Forelimb muscle (tissue), 1 donor: ENCODE results near the gene PPARGC1A. TPM values are rescaled to one million over a fixed set of nuclear protein-coding genes. Genes with fewer than 3 reads are reported as not detected.

Experiments
- DNase-seq: peaks from one replicate; pipeline ENCODE4 v3.0.0-alpha.2; 2013; ENCODE audit warnings: low read depth
- polyA plus RNA-seq: library from polyadenylated mRNA; unstranded; fragments of 120-200 nt; gene quantifications from one replicate; pipeline ENCODE4 v1.2.1, GENCODE V29; 2013; ENCODE audit not compliant: insufficient read length

Gene PPARGC1A
- polyA plus RNA-seq, 1 donor = 7.5 TPM

- DNase-seq = no peak
These were observed 51.7 kb downstream of the PPARGC1A start for GRCh38 chr4:23838131-23838530.

GRCh38 chr4:23837371-23837770 is 52.5 kb downstream of the PPARGC1A start:
- no peak for DNase-seq

GRCh38 chr4:23835774-23836478 is 53.9 kb downstream of the PPARGC1A start:
- no peak for DNase-seq

GRCh38 chr4:23828779-23829178 is 61.1 kb downstream of the PPARGC1A start:
- no peak for DNase-seq

- no peak for DNase-seq
These were observed 61.7 kb downstream of the PPARGC1A start for GRCh38 chr4:23828020-23828715.

GRCh38 chr4:23822181-23822580 is 67.7 kb downstream of the PPARGC1A start:
- DNase-seq = no peak

- DNase-seq = no peak
These were observed 70.8 kb downstream of the PPARGC1A start for GRCh38 chr4:23819041-23819511.

GRCh38 chr4:23818097-23818885 is 71.6 kb downstream of the PPARGC1A start:
- no peak for DNase-seq

- DNase-seq = no peak
These were observed 74.7 kb downstream of the PPARGC1A start for GRCh38 chr4:23814996-23815660.

GRCh38 chr4:23814587-23814986 is 75.3 kb downstream of the PPARGC1A start:
- DNase-seq = no peak

GRCh38 chr4:23811161-23811560 is 78.7 kb downstream of the PPARGC1A start:
- no peak for DNase-seq

GRCh38 chr4:23805450-23805851 is 84.4 kb downstream of the PPARGC1A start:
- no peak for DNase-seq

GRCh38 chr4:23789762-23790161 is 100.1 kb downstream of the PPARGC1A start:
- DNase-seq = no peak

- no peak for DNase-seq
These were observed 101.4 kb downstream of the PPARGC1A start for GRCh38 chr4:23788460-23788859.

GRCh38 chr4:23788027-23788426 is 101.8 kb downstream of the PPARGC1A start:
- no peak for DNase-seq

GRCh38 chr4:23782778-23783437 is 106.9 kb downstream of the PPARGC1A start:
- no peak for DNase-seq

GRCh38 chr4:23779839-23780238 is 110.0 kb downstream of the PPARGC1A start:
- DNase-seq = no peak

GRCh38 chr4:23779422-23779821 is 110.4 kb downstream of the PPARGC1A start:
- DNase-seq = no peak

- no peak for DNase-seq
These were observed 114.2 kb downstream of the PPARGC1A start for GRCh38 chr4:23775694-23776093.

- no peak for DNase-seq
These were observed 114.9 kb downstream of the PPARGC1A start for GRCh38 chr4:23774909-23775308.

- DNase-seq = no peak
These were observed 115.8 kb downstream of the PPARGC1A start for GRCh38 chr4:23773884-23774636.
